Activated CD8-positive, alpha-beta memory T cell treated with anti-CD3 and anti-CD28 coated beads for 36 hours (primary cell): ENCODE results near the gene RIMS4. TPM values are rescaled to one million over a fixed set of nuclear protein-coding genes. Genes with fewer than 3 reads are reported as not detected.
"Not testable (repeated sequence)": the region's sequence is repeated elsewhere in the genome, so short reads cannot be mapped to it uniquely, and the experiment has no call there.

ENCODE experiments used
- CTCF ChIA-PET: fragments of 350-600 bp; sonication (Branson Sonifier 250); formaldehyde crosslinking; loops from one replicate; lab custom pipeline; 2021; ENCODE audit warnings: antibody characterized with exemption; lab: Charles Lee
- POLR2A ChIA-PET: fragments of 350-600 bp; sonication (Branson Sonifier 250); formaldehyde crosslinking; loops from one replicate; lab custom pipeline; 2021; ENCODE audit warnings: antibody characterized with exemption; lab: Charles Lee
- total RNA-seq, 2 experiments: library from RNA; stranded (reverse); gene quantifications; one replicate each; pipeline ENCODE4 v1.2.3, GENCODE V29; 2021

The RIMS4 gene
- total RNA-seq, 2 experiments from 2014 or later = 0.04 TPM; not detected in 1

DNA sequence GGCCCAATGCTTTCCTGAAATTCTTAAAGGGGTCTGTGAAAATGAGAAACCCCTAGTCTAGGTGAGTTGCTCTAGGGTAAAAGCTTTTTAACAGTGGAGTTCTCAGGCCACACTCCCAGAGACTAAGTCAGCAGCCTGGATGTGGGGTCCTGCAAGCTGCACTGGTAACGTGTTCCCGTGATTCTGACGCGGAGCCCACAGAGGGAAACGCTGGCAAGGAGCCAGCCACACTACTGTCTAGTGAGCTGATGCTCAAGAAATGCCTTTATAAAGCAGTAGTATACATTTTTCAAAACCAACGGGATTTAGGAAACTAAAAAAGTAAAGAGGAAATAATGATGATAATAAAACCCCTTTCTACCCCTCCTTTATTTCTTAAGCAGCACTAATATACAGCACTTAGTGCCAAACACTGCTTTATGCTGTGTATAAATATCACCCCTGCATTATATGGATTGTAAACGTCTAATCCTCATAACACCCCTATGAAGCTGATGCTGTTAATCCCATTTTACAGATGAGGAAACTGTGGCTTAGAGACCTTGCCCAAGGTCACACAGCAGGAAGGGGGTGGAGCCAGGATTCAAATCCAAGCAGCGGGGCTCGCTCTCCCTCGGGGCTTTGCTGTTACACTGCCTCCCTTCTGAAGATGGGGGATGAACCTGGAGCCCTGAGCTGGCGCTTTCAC is 39.7 kb downstream of the RIMS4 start:
- CTCF ChIA-PET = no interaction called here
- POLR2A ChIA-PET = no interaction called here

- ChIA-PET CTCF (no interaction called here), POLR2A (no interaction called here)
Measured at GRCh38 chr20:44769481-44769863, 40.9 kb downstream of the RIMS4 start.

DNA sequence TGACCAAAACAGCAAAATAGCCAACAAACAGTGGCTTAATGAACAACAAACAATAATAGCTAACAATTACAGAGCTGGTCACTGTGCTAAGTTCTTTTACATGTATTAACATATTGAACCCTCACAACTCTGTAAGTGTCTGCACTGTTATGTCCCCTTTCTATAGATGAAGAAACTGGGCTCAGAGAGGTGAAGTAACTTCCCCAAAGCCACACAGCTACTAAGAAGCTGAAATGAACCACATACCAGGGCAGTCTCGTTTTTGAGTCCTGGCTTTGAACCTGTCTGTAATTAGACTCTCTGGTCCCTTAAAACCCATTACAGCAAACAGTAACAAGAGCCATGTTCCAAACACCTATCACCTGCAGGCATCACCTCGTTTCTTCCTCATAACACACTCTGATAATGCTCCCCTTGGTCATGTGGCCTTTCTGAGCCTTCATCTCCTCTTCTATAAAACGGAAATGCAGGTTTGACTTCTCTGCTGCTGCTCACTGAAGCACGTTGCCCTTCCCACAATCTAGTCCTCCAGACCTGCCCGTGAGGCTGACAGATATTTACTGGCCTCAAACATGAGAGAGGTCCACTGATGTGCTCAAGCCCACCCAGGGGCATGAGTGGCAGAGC is 41.4 kb downstream of the RIMS4 start:
- POLR2A ChIA-PET = no interaction called here
- CTCF ChIA-PET = no interaction called here

DNA sequence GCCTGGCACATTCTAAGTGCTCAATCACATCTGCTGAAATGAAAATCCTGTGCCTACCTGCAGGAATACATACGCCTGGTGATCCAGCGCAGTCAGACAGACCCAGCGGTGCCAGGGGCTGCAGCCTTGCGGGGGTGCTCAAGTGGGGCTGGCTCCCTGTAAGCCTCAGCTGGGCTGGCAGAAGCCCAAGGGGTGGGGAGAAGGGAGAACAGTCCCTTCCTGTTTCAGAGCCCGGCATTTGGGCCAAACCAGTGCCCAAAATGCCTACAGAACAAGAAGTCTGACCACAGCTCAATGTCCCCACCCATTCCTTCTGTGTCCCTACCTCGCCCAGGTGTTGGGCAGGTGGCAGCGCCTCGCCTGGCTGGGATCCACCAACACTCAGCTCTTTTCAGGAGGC is 42.1 kb downstream of the RIMS4 start:
- CTCF ChIA-PET = no interaction called here

DNA sequence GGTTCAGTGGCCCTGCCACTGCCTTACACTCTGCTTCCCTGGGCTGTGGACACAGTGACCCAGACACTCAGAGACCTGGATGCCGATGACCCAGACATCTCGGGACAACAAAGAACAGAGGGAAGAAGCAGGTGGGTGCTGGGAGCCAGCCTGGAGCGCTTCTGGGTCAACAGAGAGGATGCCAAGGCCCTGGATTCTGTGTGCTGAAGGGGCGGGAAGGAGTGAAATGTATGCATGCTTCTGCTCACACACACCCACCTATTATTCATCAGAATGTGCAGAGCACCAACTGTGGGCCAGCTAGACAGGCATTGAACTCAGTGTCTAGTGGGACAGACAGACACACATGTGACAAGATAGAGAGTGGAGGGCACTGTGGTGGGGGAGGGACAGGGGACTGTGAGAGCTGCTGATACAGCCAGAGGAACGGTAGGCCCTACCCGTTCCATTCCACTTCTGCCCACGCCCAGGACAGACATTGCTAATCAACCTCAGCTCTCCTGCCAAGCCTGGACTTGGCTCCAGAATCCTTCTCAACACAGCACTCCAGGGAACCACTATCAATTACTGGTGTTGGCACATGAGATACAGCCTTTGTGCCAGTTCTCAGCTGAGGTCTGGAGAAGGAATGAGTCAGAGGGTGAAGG is 44.5 kb downstream of the RIMS4 start:
- POLR2A ChIA-PET = no interaction called here
- CTCF ChIA-PET = no interaction called here

More for the DNA sequence above, 42.1 kb downstream of the RIMS4 start:
- POLR2A ChIA-PET = no interaction called here

GRCh38 chr20:44765091-44765490 is 45.3 kb downstream of the RIMS4 start:
- POLR2A ChIA-PET = no interaction called here
- CTCF ChIA-PET = no interaction called here

DNA sequence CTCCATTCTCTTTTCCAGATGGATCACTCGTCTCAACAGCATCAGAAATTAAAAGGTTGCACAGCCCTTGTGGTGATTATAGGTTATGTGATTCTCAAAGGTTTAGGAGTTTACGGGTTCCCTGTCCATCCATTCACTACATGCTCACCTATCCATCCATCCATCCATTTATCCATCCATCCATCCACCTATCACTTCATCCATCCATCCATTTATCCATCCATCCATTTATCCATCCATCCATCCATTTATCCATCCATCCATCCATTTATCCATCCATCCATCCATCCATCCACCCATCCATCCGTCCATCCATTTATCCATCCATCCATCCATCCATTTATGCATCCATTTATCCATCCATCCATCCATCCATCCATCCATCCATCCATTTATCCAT is 46.5 kb downstream of the RIMS4 start:
- POLR2A ChIA-PET, CTCF ChIA-PET: not testable (repeated sequence)

DNA sequence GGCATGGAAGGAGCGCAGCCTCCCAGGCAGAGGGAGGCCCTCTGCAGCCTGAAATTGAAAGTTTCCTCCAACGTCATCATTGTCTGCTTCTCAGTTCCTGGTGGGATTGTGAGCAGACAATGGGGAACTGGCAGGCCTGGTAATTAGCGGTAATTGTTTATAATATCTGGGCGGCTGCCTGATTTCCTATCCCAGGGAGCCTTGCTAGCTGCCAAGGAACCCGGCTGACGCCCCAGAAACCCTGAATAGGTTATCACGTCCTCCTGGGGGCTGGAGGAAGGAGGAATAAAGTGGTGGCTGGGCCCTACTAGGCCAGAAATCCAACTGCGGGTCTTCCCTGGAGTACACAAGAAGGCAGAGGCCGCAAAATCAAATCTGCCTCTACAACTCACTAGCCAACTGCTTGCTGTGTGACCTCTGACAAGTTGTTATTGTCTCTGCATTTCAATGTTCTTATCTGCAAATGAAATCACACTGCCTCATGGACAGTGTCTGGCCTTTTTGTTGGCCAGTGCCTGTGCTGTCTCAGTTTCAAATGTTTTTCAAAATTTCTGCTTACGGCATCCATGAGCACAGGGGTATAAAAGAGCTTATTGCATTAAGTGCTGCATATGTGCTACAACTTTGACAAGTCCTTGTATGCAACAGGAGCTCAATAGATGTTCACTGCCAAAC is 47.7 kb downstream of the RIMS4 start:
- CTCF ChIA-PET = no interaction called here
- POLR2A ChIA-PET = no interaction called here

- CTCF ChIA-PET = no interaction called here
- POLR2A ChIA-PET = no interaction called here
Measured at GRCh38 chr20:44761423-44761822, 48.9 kb downstream of the RIMS4 start.

GRCh38 chr20:44759595-44759994 is 50.8 kb downstream of the RIMS4 start:
- POLR2A ChIA-PET = no interaction called here
- CTCF ChIA-PET = no interaction called here

DNA sequence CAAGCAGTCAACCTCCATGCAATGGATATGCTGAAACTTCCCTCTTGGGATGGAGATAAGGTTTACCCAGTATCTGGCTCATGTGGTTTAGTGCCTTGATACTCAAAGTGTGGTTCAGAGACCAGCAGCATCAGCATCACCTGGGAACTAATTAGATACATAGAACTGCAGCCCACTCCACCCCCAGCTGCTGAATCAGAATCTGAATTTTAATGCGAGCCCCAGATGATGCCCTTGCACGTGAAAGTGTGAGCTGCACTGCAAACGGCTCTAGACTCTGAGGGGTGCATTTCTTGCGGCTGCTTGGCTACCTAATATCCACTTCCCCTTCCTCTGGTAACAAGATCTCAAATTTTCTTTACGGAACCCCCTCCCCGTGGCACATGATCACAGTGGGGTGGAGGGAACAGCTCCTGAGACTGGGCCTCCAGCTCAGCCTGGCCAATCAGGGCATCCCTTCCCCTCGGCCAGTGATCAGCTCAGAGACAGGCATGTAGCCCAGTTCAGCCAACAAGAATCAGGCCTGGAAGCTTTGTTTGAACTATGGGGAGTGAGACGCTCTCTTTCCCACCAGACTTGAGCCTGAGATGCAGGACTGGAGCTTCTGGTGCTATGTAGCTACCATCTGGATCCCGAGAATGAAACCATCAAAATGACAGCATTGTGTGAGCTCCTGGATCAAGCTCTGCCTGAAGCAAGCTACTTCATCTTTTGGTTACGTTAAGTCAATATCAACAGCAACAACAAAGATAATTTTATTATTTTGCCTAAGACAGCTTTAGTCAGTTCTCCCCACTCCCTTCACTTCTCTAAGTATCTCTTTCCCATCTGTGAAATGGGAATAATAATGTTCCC is 51.9 kb downstream of the RIMS4 start:
- POLR2A ChIA-PET = no interaction called here
- CTCF ChIA-PET = interaction anchor here (1.3 kb wide), 1 partner anchor 109 kb away, joined by 3 read pairs; no protein-coding TSS in a partner anchor

GRCh38 chr20:44756956-44757355 is 53.4 kb downstream of the RIMS4 start:
- ChIA-PET POLR2A (no interaction called here), CTCF (no interaction called here)

DNA sequence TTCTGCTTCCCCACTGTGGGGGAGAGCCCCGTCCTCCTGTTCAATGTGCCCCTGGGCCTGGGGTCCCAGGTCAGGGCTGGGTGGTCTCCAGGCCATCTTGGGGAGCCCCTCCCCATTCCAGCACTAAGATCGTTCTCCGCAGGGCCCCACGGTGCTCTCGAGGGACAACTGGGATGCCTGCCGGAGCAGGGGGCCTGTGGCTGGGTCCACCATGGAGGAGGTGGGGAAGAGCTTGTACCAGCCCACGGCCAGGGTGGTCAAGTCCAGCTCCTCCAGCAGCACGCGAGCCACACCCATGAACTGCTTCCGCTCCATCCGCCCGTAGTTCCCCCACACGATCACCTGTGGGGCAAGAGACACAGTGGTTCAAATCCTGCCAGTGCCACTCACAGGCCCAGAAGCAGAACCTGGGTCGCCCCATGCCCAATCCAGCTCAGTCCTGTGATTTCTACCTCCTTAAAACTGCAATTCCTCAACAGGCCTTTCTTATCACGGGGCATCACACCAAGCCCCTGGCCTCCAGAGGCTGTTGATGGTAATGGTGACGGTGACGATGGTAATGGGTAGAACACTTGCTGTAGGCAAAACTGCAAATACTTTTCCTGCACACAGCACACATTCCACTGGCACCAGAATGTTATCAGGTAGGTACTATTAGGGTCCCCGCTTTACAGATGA is 54.2 kb downstream of the RIMS4 start:
- ChIA-PET CTCF (no interaction called here), POLR2A (no interaction called here)

DNA sequence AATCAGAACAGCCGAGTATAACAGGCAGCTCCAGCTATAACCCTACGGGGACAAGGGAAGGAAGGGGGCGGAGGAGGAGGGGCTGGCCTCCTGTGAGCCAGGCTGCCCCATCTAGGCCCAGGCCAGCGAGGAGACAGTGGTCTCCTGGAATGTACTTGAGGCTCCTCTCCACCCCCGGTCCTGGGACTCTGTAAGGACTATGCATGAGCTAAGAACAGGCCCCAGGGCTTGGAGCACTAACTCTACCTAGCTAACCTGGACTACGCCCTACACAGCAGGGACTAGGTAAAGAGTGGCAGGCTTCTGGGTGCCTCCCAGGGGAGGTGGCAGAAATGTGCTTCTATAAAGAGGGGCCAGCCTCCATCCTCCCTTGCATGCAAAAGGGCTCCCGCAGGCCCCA is 55.8 kb downstream of the RIMS4 start:
- POLR2A ChIA-PET = no interaction called here
- CTCF ChIA-PET = no interaction called here

DNA sequence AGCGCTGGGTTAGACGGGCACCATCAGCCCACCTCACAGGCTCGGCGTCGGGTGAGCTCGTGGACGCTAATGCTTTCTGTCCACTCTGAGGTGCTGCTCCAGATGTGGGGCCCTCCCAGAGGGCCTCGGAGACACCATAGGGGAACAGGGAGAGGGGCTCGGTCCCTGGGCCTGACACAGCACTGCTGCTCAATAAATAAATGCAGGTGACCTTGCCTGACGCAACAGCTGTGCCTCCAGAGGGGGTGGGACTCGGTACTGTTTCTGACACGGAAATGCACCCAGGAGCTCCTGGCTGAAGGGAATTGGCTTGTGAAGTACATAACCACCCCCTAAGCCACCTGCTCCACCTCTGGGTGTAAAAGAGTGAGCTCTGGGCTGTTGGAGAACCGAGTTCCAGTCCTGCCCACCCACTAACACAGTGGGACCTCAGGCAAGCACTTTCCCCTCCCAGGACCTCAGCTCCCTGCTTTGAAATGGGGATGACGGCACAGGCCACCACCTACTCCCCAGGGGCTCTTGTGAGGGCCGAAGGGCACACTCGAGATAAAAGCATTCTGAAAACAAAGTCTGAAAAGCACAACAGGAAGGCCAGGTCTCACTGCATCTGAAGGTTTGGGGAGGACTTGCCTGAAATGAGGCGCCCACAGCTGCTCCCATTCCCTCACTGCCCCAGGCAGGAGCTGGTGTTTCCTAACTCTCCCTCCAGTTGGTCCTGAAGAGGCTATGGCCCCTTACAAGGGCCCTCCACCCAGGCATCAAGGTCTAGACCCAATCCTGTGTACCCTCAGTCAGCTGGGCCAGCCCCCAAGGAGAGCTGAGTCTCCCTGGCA is 58.0 kb downstream of the RIMS4 start:
- POLR2A ChIA-PET = no interaction called here
- CTCF ChIA-PET = no interaction called here

GRCh38 chr20:44750081-44750805 is 60.1 kb downstream of the RIMS4 start:
- ChIA-PET POLR2A (no interaction called here), CTCF (no interaction called here)

DNA sequence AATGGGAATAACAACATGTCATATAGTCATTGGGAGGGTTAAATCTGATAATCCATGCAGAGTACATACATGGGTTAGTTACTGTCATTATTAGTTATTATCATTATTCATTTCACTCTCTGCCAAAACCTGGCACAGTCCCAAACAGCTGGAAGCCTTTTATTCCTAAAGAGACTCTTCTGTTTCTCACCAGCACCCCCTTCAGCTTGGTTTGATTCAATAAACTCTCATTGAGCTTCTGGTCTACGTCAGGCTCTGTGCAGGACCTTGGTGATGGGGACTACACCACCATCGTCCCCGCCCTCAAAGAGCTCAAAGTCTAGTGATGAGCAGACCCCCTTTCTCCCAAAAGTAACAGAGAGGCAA is 62.4 kb downstream of the RIMS4 start:
- CTCF ChIA-PET = interaction anchor here (0.7 to 1.5 kb wide), 6 partner anchors 10 to 212 kb away, joined by 3 to 7 read pairs (median 3); partner anchors contain the start of gene TOMM34
- POLR2A ChIA-PET = no interaction called here
